ENCODE data around the gene MITF. TPM values are rescaled to one million over a fixed set of nuclear protein-coding genes. Genes with fewer than 3 reads are reported as not detected.

MITF gene
- total RNA-seq, 1 donor from 2014 or later, result 6.0 TPM

DNA sequence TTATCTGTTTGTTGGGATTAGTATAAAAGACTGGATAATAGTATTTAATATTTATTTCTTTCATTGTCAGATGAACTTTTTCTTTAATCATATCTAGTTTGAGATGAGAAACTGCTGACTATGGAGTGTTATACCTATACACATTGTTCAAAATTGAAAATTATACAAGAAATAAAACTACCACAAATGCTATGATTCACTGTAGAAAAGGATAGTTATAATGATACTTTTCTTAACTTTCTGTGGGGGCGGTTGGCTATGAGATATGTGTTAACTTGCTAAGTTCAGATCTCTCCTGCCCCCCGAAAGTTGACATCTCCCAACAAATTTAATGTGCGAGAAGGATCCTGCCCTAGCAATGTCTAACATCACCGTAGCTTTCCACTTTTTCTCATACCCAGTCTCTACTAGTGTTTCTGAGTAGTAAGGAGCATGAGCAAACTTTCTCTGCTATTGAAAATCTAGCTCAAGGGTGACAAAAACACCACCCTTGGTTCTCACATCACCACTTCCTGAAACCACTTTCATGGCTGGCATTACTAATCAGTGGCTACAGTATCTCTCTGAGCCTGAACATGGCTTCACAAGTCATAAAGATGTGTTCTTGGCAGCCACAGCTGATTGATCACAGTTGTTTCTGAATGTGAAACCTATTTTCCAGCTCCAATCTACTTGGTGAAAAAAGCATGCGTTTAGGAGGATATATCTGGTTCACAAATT lies 244.4 kb downstream of the MITF start:
- Histone ChIP-seq H3K79me2 (ENCODE audit: insufficient read depth, low read length) (no peaks in the 10 kb centered on the region), H3K36me3 (ENCODE audit: insufficient read depth, low read length) (no peaks in the 10 kb centered on the region), H3K27me3 (ENCODE audit: insufficient read depth, low read length) (no peaks in the 10 kb centered on the region), H3K9ac (ENCODE audit: low read length) (no peak overlapping the region), H3K9me3 (ENCODE audit: insufficient read depth, low read depth, low read length) (no peaks in the 10 kb centered on the region), H3K27ac (ENCODE audit: low read depth, low read length) (no peak overlapping the region), H3K4me1 (ENCODE audit: insufficient read depth, low read length) (no peaks in the 10 kb centered on the region), H4K20me1 (ENCODE audit: insufficient read depth, low read length) (no peaks in the 10 kb centered on the region), H3K4me2 (ENCODE audit: low read length) (no peak overlapping the region), H2AFZ (ENCODE audit: low read depth, low read length) (no peak overlapping the region), H3K4me3 (ENCODE audit: insufficient read depth, low read depth, low read length) (no peak overlapping the region)
- peaks cover 2% of the 10 kb centered on the region for H3K9me3 Mint-ChIP-seq (ENCODE audit: unreplicated experiment)
- DNase-seq (ENCODE audit: low read depth) (no peak), FAIRE-seq (no peak)
- no peak overlapping the region for H3K4me3 Mint-ChIP-seq (ENCODE audit: unreplicated experiment)
- no peak overlapping the region for H3K27ac Mint-ChIP-seq (ENCODE audit: unreplicated experiment)
- H3K36me3 Mint-ChIP-seq (ENCODE audit: low read depth, unreplicated experiment), result peaks cover 2% of the 10 kb centered on the region
- peaks cover 2% of the 10 kb centered on the region for H3K27me3 Mint-ChIP-seq (ENCODE audit: low read depth, unreplicated experiment)
- peaks cover 2% of the 10 kb centered on the region for H3K4me1 Mint-ChIP-seq (ENCODE audit: low read depth, unreplicated experiment)
- TF ChIP-seq EZH2 (IDR thresholded peaks at IDR 0.05; ENCODE audit: insufficient read depth, low read length), result no peak
- TF ChIP-seq, protein P1, sequence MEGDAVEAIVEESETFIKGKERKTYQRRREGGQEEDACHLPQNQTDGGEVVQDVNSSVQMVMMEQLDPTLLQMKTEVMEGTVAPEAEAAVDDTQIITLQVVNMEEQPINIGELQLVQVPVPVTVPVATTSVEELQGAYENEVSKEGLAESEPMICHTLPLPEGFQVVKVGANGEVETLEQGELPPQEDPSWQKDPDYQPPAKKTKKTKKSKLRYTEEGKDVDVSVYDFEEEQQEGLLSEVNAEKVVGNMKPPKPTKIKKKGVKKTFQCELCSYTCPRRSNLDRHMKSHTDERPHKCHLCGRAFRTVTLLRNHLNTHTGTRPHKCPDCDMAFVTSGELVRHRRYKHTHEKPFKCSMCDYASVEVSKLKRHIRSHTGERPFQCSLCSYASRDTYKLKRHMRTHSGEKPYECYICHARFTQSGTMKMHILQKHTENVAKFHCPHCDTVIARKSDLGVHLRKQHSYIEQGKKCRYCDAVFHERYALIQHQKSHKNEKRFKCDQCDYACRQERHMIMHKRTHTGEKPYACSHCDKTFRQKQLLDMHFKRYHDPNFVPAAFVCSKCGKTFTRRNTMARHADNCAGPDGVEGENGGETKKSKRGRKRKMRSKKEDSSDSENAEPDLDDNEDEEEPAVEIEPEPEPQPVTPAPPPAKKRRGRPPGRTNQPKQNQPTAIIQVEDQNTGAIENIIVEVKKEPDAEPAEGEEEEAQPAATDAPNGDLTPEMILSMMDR (IDR thresholded peaks at IDR 0.05; ENCODE audit: insufficient read depth, low read depth, low read length), result no peak

DNA sequence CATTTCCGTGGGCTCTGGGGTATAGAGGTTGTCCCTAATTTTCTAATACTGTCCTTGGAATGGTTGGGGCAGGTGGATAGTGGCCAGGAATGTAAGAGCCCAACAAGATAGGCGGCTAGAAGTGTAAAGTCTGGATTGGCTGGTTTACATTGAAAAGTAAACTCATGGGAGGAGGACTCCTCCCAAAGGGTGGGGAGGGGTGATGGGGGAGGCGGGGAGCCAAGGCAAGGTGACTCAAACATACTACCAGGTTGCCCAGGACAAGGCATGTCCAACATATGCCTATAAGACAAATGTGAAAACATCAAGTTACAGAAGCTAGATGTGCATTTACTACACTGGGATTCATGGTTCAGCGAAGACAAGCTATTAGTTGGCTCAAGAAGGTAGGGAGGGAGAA lies 246.0 kb downstream of the MITF start:
- H3K36me3 Mint-ChIP-seq (ENCODE audit: low read depth, unreplicated experiment), result peaks cover 2% of the 10 kb centered on the region

More for the DNA sequence above, 246.0 kb downstream of the MITF start:
- FAIRE-seq, result no peak
- Mint-ChIP-seq H3K4me1 (ENCODE audit: low read depth, unreplicated experiment) (peaks cover 2% of the 10 kb centered on the region), H3K27me3 (ENCODE audit: low read depth, unreplicated experiment) (peaks cover 2% of the 10 kb centered on the region), H3K9me3 (ENCODE audit: unreplicated experiment) (peaks cover 4% of the 10 kb centered on the region), H3K27ac (ENCODE audit: unreplicated experiment) (no peak overlapping the region), H3K4me3 (ENCODE audit: unreplicated experiment) (no peak overlapping the region)
- Histone ChIP-seq H3K4me1 (ENCODE audit: insufficient read depth, low read length) (no peaks in the 10 kb centered on the region), H3K4me2 (ENCODE audit: low read length) (no peak overlapping the region), H3K4me3 (ENCODE audit: insufficient read depth, low read depth, low read length) (no peak overlapping the region), H3K36me3 (ENCODE audit: insufficient read depth, low read length) (no peaks in the 10 kb centered on the region), H3K27me3 (ENCODE audit: insufficient read depth, low read length) (no peaks in the 10 kb centered on the region), H3K79me2 (ENCODE audit: insufficient read depth, low read length) (no peaks in the 10 kb centered on the region), H2AFZ (ENCODE audit: low read depth, low read length) (no peak overlapping the region), H3K27ac (ENCODE audit: low read depth, low read length) (no peak overlapping the region), H3K9ac (ENCODE audit: low read length) (no peak overlapping the region), H4K20me1 (ENCODE audit: insufficient read depth, low read length) (no peaks in the 10 kb centered on the region), H3K9me3 (ENCODE audit: insufficient read depth, low read depth, low read length) (no peaks in the 10 kb centered on the region)
- TF ChIP-seq, protein P1 (IDR thresholded peaks at IDR 0.05; ENCODE audit: insufficient read depth, low read depth, low read length), result no peak
- TF ChIP-seq EZH2 (IDR thresholded peaks at IDR 0.05; ENCODE audit: insufficient read depth, low read length), result no peak
- no peak for DNase-seq (ENCODE audit: low read depth)
